Keratinocyte (primary cell): Measurements from ENCODE around the gene ANKUB1. TPM values are rescaled to one million over a fixed set of nuclear protein-coding genes. Genes with fewer than 3 reads are reported as not detected.

Experiments
- DNase-seq: peaks from one replicate; pipeline ENCODE4 v3.0.0-alpha.2; 2011; ENCODE audit warnings: low read depth, missing footprints, low spot score
- FAIRE-seq: peaks from 2 replicates; lab custom pipeline; 2011; peaks lifted over from hg19 to GRCh38; lab: Jason Lieb, UNC
- H2AFZ ChIP-seq: 2 replicates; pipeline ENCODE4 v1.6.0; 2012; ENCODE audit warnings: low read length, control low read depth, inconsistent platforms; ENCODE audit not compliant: control insufficient read depth
- H3K27ac ChIP-seq: 2 replicates; pipeline ENCODE4 v1.5.1; 2011; ENCODE audit warnings: low read length; ENCODE audit not compliant: control insufficient read depth, insufficient read depth
- H3K27me3 ChIP-seq: 3 replicates; pipeline ENCODE4 v1.6.0; 2011; ENCODE audit warnings: low read length; ENCODE audit not compliant: control insufficient read depth, insufficient read depth; ENCODE audit errors: extremely low read depth
- H3K36me3 ChIP-seq, 2 experiments: 2 replicates in 1 of 2; 3 replicates in 1 of 2; pipeline ENCODE4 v1.5.1; 2011; ENCODE audit warnings: low read length in 2 of 2, mild to moderate bottlenecking in 1 of 2; ENCODE audit not compliant: control insufficient read depth in 2 of 2, insufficient read depth in 2 of 2; ENCODE audit errors: extremely low read depth in 1 of 2
- H3K4me1 ChIP-seq: 3 replicates; pipeline ENCODE4 v1.5.1; 2011; ENCODE audit warnings: low read length; ENCODE audit not compliant: control insufficient read depth, insufficient read depth; ENCODE audit errors: extremely low read depth
- H3K4me2 ChIP-seq: 3 replicates; pipeline ENCODE4 v1.6.0; 2011; ENCODE audit warnings: low read depth, low read length; ENCODE audit not compliant: control insufficient read depth, insufficient read depth; ENCODE audit errors: extremely low read depth
- H3K4me3 ChIP-seq, 3 experiments: fragments of 200-600 bp in 1 of 3; sonication (generic) in 1 of 3; 2 replicates in 2 of 3; 3 replicates in 1 of 3; pipeline ENCODE4 v1.5.1; 2011 to 2016; ENCODE audit warnings: low read length in 3 of 3, mild to moderate bottlenecking in 3 of 3, control low read depth in 2 of 3, inconsistent platforms in 1 of 3, low read depth in 1 of 3, mixed read lengths in 1 of 3, mixed run types in 1 of 3, moderate library complexity in 1 of 3; ENCODE audit not compliant: control insufficient read depth in 2 of 3, insufficient read depth in 2 of 3; ENCODE audit errors: extremely low read depth in 1 of 3
- H3K79me2 ChIP-seq: 2 replicates; pipeline ENCODE4 v1.6.0; 2012; ENCODE audit warnings: low read length; ENCODE audit not compliant: control insufficient read depth, insufficient read depth
- H3K9ac ChIP-seq: 3 replicates; pipeline ENCODE4 v1.6.0; 2011; ENCODE audit warnings: low read length; ENCODE audit not compliant: control insufficient read depth, insufficient read depth; ENCODE audit errors: extremely low read depth
- H3K9me1 ChIP-seq: 3 replicates; pipeline ENCODE4 v1.6.0; 2011; ENCODE audit warnings: low read length; ENCODE audit not compliant: control insufficient read depth, insufficient read depth; ENCODE audit errors: extremely low read depth
- H3K9me3 ChIP-seq: 2 replicates; pipeline ENCODE4 v1.5.1; 2012; ENCODE audit warnings: low read depth, low read length; ENCODE audit not compliant: control insufficient read depth
- H4K20me1 ChIP-seq: 3 replicates; pipeline ENCODE4 v1.6.0; 2011; ENCODE audit warnings: low read length; ENCODE audit not compliant: control insufficient read depth, insufficient read depth; ENCODE audit errors: extremely low read depth
- CTCF ChIP-seq, 3 experiments: IDR thresholded peaks in 1 of 3; conservative IDR thresholded peaks in 1 of 3; optimal IDR thresholded peaks in 1 of 3; 2 replicates in 2 of 3; 3 replicates in 1 of 3; pipeline versions ENCODE3 to v1.5.1; 2011; ENCODE audit warnings: low read length in 3 of 3, mild to moderate bottlenecking in 3 of 3, moderate library complexity in 2 of 3, control low read depth in 1 of 3, inconsistent platforms in 1 of 3; ENCODE audit not compliant: insufficient read depth in 2 of 3; ENCODE audit errors: extremely low read depth in 1 of 3
- EZH2 ChIP-seq: IDR thresholded peaks from one replicate; pipeline ENCODE4 v1.6.1; 2012; ENCODE audit warnings: inconsistent platforms, mild to moderate bottlenecking, low read length, moderate library complexity
- dilution Hi-C: fragments of 300-500 bp; cut with MboI; formaldehyde crosslinking; loops from one replicate; pipeline ENCODE4 v1.7.0; 2020; ENCODE audit warnings: low sequenced_read_pairs; ENCODE audit not compliant: extremely low pct_ligation_motif_present
- polyA plus RNA-seq, 5 experiments: library from polyadenylated mRNA; depleted of rRNA in 3 of 5; stranded (reverse) in 3 of 5; stranded (forward) in 1 of 5; unstranded in 1 of 5; fragments of >200 nt; gene quantifications; 1 replicate in 1 of 5; 2 replicates in 3 of 5; 3 replicates in 1 of 5; pipeline versions ENCODE4 v1.2.1 to v1.2.3, GENCODE V29; 2011 to 2012; ENCODE audit warnings: missing spikeins in 2 of 5, low read depth in 1 of 5, low replicate concordance in 1 of 5

The ANKUB1 gene
- polyA plus RNA-seq, 1 donor (not counting 4 experiments of a cell fraction or from before 2014, with no cell fraction given): 0.66 TPM

GRCh38 chr3:149764302-149764701 is 28.1 kb downstream of the ANKUB1 start:
- Histone ChIP-seq H3K27ac (no peak overlapping the region), H3K4me1 (no peaks in the 10 kb centered on the region), H3K4me3 (no peak overlapping the region), H3K9me3 (no peaks in the 10 kb centered on the region), H4K20me1 (no peaks in the 10 kb centered on the region), H3K27me3 (peaks cover 12% of the 10 kb centered on the region), H3K4me2 (no peak overlapping the region), H3K79me2 (no peaks in the 10 kb centered on the region), H3K36me3 (no peaks in the 10 kb centered on the region), H2AFZ (no peak overlapping the region), H3K9ac (no peak overlapping the region), H3K9me1 (no peaks in the 10 kb centered on the region)
- TF ChIP-seq CTCF (optimal IDR thresholded peaks at IDR 0.05 in 1 of 3, IDR thresholded peaks at IDR 0.05 in 1 of 3, conservative IDR thresholded peaks at IDR 0.05 in 1 of 3; ENCODE audit: extremely low read depth in 1 of 3, insufficient read depth in 2 of 3, low read length in 3 of 3) (no peak), EZH2 (no peak)
- DNase-seq (no peak), FAIRE-seq (no peak)
- dilution Hi-C loops: no loop called here

- H3K4me2 ChIP-seq: no peak overlapping the region
Measured at GRCh38 chr3:149763565-149764195, 28.7 kb downstream of the ANKUB1 start.

More at GRCh38 chr3:149763565-149764195, 28.7 kb downstream of the ANKUB1 start:
- dilution Hi-C loops: no loop called here
- no peak overlapping the region for H3K4me3 ChIP-seq
- no peak overlapping the region for H3K9ac ChIP-seq
- no peaks in the 10 kb centered on the region for H3K9me1 ChIP-seq
- H4K20me1 ChIP-seq: no peaks in the 10 kb centered on the region
- no peak for FAIRE-seq
- no peaks in the 10 kb centered on the region for H3K9me3 ChIP-seq
- peaks cover 12% of the 10 kb centered on the region for H3K27me3 ChIP-seq
- H3K4me1 ChIP-seq: no peaks in the 10 kb centered on the region
- no peak overlapping the region for H2AFZ ChIP-seq
- no peak overlapping the region for H3K27ac ChIP-seq
- no peak for DNase-seq
- no peaks in the 10 kb centered on the region for H3K36me3 ChIP-seq
- no peaks in the 10 kb centered on the region for H3K79me2 ChIP-seq
- TF ChIP-seq EZH2: no peak
- TF ChIP-seq CTCF (optimal IDR thresholded peaks at IDR 0.05 in 1 of 3, IDR thresholded peaks at IDR 0.05 in 1 of 3, conservative IDR thresholded peaks at IDR 0.05 in 1 of 3; ENCODE audit: extremely low read depth in 1 of 3, insufficient read depth in 2 of 3, low read length in 3 of 3): no peak
